Epidermal melanocyte (primary cell): ENCODE results near the gene IPO5.
"Not testable (repeated sequence)": the region's sequence is repeated elsewhere in the genome, so short reads cannot be mapped to it uniquely, and the experiment has no call there.

Experiments used
- DNase-seq: peaks from one replicate; pipeline ENCODE4 v3.0.0; 2011; ENCODE audit warnings: low spot score; ENCODE audit not compliant: insufficient read length

Gene IPO5

GRCh38 chr13:97948041-97948440 lies 5.4 kb upstream of the IPO5 start:
- no peak for DNase-seq

DNA sequence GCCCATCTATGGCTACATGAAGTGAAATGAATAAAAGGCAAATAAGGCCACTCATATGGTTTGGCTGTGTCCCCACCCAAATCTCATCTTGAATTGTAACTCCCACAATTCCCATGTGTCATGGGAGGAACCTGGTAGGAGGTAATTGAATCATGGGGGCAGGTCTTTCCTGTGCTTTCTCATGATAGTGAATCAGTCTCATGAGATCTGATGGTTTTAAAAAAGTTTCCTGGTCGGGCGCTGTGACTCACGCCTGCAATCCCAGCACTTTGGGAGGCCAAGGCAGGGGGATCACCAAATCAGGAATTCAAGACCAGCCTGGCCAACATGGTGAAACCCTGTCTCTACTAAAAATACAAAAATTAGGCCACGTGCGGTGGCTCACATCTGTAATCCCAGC lies 4.2 kb upstream of the IPO5 start:
- DNase-seq, result not testable (repeated sequence)

- no peak for DNase-seq
These were observed 2.1 kb upstream of the IPO5 start for GRCh38 chr13:97951376-97951775.

- DNase-seq, result not testable (repeated sequence)
These were observed 644 bp upstream of the IPO5 start for GRCh38 chr13:97952831-97953230.

GRCh38 chr13:97961340-97961739 lies 7.9 kb downstream of the IPO5 start:
- DNase-seq, result no peak

GRCh38 chr13:97962887-97963286 lies 9.4 kb downstream of the IPO5 start:
- no peak for DNase-seq

DNA sequence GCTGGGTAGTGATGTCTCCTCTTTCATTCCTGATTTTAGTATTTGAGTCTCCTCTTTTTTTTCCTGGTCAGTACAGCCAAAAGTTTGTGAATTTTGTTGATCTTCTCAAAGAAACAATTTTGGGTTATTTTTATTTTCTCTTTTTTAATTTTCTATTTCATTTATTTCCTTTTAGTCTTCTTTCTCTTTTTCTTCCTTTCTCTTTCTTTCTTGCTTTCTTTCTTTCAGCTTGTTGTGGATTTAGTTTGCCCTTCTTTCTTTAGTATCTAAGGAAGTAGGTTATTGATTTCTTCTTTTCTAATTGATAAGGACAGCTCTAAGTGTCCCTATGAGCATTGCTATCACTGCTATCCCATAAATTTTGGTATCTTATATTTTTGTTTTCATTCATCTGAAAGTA lies 13.8 kb downstream of the IPO5 start:
- DNase-seq, result no peak

- no peak for DNase-seq
These were observed 14.5 kb downstream of the IPO5 start for GRCh38 chr13:97967948-97968347.

DNA sequence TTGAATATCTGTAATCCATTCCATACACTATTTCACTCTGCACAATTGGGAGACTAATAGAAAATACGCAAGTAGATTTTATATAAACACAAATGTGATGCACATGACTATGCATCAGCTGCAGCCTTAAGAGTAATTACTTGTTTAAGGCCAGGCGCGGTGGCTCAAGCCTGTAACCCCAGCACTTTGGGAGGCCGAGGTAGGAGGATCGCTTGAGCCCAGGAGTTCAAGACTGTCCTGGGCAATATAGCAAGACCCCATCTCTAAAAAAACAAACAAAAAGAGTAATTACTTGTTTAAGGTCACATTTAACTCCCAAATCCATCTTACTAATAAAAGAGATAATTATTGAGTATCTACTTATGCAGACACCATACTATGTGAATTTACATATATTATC lies 18.0 kb downstream of the IPO5 start:
- DNase-seq, result no peak

GRCh38 chr13:97974773-97975172 lies 21.3 kb downstream of the IPO5 start:
- DNase-seq, result no peak

- DNase-seq, result no peak
These were observed 21.9 kb downstream of the IPO5 start for GRCh38 chr13:97975280-97975847.

GRCh38 chr13:97975848-97976609 lies 22.6 kb downstream of the IPO5 start:
- DNase-seq, result peak; percentile 90

DNA sequence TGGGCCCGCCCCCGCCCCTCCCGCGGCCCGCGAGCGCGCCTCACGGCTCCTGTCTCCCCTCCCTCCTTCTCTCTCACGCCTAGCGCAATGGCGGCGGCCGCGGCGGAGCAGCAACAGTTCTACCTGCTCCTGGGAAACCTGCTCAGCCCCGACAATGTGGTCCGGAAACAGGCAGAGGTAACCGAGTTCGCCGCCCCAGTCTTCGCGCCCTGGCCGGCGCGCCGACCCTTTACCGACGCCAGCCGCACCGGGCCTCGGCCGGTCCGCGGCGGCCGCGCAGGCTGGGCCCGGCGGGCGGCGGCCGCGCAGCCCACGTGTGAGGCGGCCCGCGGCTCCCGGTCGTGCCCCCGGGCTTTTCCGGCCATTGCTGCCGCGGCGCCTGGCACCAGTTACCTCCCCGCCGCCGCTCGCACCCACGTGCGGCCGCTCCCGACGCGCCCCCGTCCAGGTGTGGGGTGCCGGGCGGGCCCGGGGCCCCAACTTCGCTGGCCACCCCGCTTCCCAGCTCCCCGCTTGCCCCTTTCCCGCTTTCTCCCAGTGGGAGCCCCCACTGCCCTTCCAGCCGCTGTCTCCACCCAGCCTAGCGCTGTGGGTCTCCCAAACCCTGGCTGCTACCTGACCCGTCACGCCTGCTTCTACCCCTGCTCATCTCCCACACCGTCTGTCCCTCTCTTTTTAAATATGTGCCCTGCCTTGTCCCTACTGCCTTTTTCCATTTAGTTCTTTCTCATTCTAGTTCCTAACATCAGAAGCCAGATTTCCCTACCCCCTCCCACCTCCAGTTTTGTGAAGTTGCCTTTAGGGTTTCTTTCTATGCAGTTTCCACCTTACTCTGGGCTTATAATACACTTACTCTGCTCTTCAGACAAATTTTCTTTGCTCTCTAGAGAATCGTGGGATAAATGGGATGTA lies 23.4 kb downstream of the IPO5 start:
- DNase-seq, result no peak

DNA sequence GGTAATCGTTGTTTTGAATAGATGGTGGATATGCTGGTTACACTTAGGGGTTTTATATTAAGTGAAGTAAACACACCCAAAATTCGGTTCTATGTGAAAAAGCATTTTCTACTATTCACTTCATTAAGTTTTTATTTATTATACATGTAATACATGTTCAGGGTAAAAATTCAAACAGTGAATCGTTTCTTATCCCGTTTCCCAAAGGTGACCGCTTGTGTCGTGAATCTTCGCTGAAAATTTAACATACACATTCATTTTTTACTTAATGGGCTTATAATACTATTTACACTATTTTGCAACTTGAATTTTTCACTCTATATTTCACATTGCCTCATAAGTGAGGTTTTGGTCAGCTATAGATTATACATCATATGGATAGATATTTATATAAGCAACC lies 24.5 kb downstream of the IPO5 start:
- no peak for DNase-seq

DNA sequence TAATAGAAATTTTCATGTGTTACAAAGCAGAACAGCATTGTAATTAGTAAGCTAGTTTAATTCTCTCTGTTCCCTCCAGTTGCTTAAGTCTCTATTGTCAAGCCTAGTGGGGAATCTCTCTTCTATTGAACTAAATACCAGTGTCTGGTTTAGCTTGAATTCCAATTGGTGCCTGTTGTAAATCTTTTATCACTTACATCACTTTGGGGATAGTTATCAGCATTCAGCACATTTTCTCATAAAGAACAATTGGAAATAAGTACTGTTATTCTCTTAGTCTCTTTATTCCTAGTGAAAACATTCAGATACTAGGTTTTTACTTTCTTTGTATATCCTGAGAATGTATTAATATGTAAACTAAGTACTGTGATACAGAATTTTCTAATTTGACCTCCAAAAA lies 25.2 kb downstream of the IPO5 start:
- no peak for DNase-seq

GRCh38 chr13:97979051-97979450 lies 25.6 kb downstream of the IPO5 start:
- no peak for DNase-seq

- no peak for DNase-seq
These were observed 26.1 kb downstream of the IPO5 start for GRCh38 chr13:97979556-97979955.

GRCh38 chr13:97982286-97982685 lies 28.8 kb downstream of the IPO5 start:
- DNase-seq, result no peak

DNA sequence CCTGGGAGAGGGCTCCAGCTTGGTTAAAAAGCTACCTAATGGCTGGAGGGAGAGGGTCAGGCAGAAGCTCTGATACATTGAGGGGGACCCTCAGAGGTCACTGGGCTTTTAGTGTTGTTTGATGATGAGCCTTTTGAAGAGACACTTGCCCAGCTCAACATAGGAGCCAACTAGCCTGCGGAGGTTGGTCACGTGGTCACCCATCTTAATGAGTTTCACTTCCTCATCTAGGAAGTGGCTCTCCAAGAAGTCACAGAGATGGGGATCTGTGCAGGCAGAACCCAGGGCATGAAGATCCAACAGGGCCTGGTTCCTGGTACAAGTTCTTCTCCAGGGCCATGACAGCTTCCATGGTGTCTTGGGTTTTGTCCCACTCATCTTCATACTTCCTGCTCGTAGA lies 33.4 kb downstream of the IPO5 start:
- no peak for DNase-seq

GRCh38 chr13:97999653-98000052 lies 46.2 kb downstream of the IPO5 start:
- no peak for DNase-seq

DNA sequence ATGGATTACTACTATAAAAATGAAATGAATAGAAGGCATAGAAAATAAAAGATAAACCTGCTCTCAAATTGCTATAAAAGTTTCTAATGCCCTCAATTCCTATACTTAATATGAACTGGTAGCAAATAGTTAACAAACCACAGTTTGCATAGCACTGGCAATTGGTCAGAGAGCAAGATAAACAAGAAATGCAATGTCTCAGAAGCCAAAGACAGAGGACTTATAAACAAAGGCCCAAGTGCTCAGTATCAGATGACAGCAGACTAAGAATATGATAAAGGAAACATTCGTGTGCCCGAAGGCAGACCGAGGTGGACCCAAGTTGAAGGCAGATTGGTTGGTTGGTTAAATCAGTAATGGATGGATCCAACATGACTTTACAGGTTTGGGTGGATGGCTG lies 50.6 kb downstream of the IPO5 start:
- DNase-seq, result no peak

DNA sequence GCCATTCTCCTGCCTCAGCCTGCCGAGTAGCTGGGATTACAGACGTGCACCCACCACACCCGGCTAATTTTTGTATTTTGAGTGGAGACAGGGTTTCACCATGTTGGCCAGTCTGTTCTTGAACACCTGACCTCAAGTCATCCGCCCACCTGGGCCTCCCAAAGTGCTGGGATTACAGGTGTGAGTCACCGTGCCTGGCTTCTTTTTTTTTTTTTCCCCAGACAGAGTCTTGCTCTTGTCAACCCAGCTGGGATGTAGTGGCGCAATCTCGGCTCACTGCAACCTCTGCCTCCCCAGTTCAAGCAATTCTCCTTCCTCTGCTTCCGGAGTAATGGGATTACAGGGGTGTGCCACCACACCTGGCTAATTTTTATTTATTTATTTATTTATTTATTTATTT lies 51.5 kb downstream of the IPO5 start:
- not testable (repeated sequence) for DNase-seq
